ENCODE measurements around the gene TADA2A.
A peak's percentile ranks its signal among the peaks of the same experiment; 100 is the strongest.
"Not testable (repeated sequence)": the region's sequence is repeated elsewhere in the genome, so short reads cannot be mapped to it uniquely, and the experiment has no call there.

The TADA2A gene

DNA sequence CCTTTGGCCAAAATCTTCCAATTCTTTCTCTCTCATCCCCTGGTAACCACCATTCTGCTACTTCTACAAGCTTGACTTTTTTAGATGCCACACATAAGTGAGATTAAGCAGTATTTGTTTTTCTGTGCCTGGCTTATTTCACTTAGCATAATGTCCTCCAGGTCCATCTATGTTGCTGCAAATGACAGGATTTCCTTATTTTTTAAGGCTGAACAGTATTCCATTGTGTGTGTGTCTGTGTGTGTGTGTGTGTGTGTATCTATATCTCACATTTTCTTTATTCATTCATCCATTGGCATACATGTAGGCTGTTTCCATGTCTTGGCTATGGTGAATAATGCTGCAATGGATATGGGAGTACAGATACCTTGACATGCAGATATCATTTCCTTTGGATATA is 6.2 kb upstream of the TADA2A start:
- DNase-seq (ENCODE audit: low spot score), result peak; percentile 20

DNA sequence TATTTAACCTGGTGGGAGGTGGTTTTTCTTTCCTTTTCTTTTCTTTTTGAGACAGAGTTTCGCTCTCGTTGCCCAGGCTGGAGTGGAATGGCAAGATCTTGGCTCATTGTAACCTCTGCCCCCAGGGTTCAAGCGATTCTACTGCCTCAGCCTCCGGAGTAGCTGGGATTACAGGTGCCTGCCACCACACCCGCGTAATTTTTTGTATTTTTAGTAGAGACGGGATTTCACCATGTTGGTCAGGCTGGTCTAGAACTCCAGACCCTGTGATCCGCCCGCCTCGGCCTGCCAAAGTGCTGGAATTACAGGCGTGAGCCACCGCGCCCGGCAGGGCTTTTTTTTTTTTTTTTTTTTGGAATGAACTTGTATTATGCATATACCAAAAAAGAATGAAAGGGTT is 1.2 kb upstream of the TADA2A start:
- not testable (repeated sequence) for DNase-seq (ENCODE audit: low spot score)

DNA sequence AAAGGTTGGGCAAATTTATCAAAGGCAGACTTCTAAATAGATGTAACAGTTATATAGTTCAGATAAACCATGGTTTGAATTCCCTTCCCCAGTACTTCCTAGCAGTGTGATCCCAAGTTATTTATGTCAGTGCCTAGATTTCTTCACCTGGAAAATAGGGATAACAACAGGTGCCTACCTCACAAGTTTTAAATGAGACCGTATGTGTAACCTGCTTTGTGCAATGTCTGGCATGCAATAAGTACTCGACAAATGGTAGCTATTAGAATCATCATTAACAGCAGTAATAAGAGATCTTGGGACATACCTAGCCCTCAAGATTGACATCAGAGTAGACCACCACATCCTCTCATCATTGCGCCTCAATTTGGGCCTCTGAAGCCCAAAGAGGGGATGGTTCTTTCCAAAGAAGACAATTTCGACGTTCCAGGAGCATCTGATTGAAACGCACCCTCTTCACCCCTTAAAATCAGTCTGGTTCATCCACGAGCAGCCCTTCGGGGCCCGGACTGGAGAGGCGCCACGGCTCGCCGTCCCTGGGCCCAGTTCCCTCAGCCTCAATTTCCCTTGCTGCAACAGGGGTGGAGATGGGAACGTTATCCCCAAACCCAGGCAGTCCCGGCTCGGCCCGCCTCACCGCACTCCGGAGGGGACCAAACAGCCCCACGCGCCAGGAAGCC is 591 bp upstream of the TADA2A start:
- peak; percentile 38 for DNase-seq (ENCODE audit: low spot score)

DNA sequence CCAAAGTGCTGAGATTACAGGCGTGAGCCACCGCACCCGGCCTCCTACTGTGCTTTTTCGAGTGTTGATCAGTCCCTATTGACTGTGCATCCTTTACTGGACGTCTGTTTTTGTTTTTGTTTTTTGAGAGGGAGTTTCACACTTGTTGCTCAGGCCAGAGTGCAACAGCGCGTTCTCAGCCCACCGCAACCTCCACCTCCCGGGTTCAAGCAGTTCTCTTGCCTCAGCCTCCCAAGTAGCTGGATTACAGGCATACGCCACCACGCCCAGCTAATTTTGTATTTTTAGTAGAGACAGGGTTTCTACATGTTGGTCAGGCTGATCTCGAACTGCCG is 1.4 kb downstream of the TADA2A start:
- not testable (repeated sequence) for DNase-seq (ENCODE audit: low spot score)

DNA sequence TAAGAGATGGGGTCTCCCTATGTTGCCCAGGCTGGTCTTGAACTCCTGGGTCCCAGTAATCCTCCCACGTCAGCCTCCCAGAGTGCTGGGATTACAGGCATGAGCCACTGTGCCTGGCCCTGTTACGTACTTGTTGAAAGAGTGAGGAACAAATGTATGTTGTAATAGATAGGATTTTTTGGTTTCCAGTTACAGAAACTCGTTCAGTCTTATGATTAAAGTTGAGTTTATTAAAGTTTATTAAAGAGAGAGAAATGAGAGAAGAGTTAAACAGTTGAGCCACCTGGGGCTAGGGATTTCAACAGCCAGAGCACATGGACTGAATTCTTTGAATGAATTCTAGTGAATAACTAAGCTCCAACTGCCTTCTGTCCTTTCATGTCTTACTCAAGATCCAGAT is 3.7 kb downstream of the TADA2A start:
- no peak for DNase-seq (ENCODE audit: low spot score)

DNA sequence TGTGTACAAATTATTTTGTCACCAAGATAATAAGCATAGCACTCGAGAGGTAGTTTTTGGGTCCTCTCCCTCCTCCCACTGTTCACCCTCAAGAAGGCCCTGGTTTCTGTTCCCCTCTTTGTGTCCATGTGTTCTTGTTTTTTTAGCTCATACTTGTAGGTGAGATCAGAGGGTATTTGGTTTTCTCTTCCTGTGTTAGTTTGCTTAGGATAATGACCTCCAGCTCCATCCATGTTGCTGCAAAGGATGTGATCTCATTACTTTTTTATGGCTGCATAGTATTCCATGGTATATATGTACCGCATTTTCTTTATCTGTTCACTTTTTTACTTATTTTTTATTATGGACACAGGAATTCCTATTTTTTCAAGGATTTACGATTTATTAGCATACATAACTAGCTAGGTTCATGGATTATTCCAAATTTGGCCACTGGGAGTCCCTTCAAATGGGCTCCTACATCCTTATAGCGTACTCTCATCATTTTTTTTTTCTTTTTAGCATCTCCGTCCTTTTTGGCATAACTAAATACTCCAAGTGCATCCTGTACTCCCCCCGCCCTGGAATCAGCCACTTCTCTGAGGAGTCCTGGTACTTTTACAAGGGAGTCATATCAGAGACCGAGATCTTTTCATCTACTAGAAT is 7.3 kb downstream of the TADA2A start:
- peak; percentile 22 for DNase-seq (ENCODE audit: low spot score)

DNA sequence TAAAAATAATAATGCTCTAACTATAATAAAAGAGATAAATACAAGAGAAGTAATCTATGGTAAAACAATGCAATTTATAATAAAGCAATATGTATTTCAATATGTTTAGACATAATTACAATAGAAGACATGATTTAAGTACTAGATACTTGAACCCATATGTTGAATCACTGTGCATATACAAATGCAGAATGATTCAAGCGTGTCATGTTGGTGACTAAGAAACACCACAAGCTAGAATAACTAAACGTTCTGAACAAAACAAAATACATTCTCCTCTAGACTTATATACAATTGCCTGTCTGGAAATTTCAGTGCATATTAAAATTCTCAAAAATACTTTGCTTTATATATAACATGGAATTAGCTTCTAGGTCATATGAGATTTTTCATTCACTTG is 11.2 kb downstream of the TADA2A start:
- peak; percentile 54 for DNase-seq (ENCODE audit: low spot score)

DNA sequence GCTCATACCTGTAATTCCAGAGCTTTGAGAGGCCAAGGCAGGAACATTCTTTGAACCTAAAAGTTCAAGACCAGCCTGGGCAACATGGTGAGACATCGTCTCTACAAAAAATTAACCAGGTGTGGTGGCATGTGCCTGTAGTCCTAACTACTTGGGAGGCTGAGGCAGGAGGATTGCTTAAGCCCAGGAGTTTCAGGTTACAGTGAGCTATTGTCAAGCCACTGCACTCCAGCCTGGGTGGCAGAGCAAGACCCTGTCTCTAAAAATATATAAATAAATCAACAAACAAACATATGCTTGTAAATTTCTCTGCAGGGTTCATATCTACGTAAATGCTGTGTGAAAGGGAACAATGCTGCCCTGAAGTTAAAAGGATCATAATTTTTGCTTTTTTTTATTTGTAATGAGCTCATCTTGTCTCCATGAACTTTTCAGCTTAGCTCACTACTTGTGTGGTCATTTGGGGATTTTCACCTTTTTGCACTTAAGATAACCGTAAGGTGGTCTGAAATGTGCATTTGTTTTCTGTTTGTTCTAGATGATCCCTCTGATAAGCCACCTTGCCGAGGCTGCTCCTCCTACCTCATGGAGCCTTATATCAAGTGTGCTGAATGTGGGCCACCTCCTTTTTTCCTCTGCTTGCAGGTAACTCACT is 16.4 kb downstream of the TADA2A start:
- no peak for DNase-seq (ENCODE audit: low spot score)

DNA sequence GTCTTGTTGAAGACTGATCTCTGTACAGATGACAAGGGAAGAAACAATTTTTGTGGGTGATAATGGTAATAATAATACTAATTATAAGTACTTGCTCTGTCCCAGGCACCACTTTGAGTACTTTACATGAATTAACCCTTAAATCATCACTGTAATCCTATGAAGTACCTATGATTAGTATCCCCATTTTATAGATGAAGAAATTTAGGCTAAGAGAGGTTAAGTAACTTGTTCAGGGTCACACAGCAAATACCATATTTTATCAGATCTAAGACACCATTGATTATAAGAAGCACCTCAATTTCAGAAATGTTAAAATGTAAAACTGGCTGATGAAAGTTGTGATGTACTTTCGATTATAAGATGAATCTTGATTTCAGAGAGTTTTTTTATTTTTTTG is 18.6 kb downstream of the TADA2A start:
- DNase-seq (ENCODE audit: low spot score), result no peak

DNA sequence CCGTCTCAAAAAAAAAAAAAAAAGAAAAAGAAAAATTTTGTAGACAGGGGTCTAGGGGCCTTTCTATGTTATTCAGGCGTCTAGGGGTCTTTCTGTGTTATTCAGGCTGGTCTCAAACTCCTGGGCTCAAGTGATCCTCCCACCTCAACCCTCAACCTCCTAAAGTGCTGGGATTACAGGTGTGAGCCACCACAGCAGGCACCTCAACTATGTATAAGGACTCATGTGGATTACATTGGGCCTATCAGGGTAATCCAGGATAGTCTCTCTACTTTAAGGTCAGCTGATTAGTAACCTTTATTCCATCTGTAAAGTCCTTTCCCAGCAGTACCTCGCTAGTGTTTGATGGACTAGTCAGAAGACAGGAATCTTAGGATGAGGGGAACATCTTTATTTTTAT is 22.4 kb downstream of the TADA2A start:
- no peak for DNase-seq (ENCODE audit: low spot score)

DNA sequence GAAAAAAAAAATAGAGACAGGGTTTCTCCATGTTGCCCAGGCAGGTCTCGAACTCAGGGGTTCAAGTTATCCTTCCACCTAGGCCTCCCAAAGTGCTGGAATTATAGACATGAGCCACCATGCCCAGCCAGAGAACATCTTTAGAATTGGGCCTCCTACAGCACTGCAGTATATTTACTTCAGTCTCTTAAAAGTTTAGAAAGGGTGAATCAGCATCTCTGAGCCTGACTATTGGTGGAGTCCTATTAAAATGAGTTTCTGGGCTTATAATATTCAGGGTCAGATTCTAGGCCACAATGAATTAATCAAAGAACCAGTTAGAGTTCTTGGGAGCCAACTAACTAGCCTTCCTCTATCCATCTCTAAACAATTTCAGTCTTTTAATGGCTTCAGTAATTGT is 22.8 kb downstream of the TADA2A start:
- DNase-seq (ENCODE audit: low spot score), result no peak

DNA sequence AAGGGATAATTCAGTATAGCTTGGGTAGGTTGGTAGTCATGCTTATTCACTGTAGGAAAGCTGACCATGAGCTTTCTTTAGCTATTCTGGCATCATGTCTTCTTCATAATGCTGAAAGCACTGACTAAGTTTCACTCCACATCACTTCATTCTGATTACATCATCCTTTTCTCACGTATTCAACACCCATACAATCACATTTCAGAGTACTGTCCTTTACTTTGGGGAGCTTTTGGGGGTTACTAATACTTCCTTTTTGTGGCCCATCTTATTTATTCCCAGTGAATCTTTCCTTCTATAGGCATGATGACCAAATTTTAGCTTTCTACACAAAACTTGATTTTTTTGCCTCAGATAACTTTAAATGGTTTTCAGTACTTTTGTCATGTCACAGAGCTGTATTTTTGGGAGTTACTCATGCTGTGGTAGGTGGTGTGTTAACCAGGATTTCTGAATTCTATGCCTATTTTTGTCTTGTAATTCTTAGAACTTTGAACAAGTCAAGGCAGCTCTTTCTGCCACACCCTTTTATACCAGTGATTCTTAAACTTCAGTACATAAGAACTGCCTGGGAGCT is 23.5 kb downstream of the TADA2A start:
- DNase-seq (ENCODE audit: low spot score), result peak; percentile 78

DNA sequence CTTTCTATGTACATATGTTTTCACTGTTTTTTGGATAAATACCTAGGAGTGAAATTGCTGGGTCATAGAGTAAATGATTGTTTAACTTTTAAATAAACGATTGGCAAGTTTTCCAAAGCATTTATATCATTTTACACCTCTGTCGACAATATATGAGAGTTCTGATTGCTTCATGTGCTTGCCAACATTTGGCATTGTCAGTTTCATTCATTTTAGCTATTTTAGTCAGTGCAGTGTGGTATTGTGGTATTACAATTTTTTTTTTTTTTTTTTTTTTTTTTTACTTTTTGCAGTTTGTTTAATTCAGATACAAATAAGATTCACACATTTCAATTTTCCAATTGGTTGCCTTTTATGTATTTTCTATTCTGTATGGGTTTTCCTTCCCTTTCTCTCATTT is 26.0 kb downstream of the TADA2A start:
- no peak for DNase-seq (ENCODE audit: low spot score)

DNA sequence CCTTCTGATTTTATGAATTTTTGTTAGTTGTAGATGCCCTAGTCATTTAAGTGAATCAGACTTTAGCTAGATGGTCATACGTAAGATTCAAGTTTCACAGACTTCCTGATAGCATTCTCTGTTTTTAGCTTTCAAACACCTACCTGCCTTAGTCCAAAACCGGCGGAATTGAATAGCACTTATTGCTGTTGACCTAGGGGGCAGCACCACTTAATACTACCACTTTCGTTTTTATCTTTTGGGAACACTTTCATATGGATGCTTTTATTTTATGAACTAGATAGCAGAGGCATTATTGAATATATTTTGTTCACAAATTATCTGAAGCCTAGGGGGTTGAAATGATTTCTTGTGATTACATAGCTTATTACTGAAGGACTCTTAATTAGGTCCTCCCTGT is 31.5 kb downstream of the TADA2A start:
- DNase-seq (ENCODE audit: low spot score), result no peak

DNA sequence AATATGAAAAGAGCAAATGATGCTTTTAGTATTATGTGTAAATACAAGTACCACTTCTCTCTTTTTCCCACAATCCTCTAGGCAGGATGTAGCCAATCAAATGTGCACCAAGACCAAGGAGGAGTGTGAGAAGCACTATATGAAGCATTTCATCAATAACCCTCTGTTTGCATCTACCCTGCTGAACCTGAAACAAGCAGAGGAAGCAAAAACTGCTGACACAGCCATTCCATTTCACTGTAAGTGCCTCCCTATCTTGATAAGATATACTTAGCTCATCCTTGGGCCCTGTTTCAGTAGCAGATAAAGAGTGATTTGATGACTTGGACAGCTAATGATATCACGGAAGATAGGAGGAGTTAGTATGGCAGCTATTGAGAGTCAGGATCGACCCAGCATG is 33.7 kb downstream of the TADA2A start:
- DNase-seq (ENCODE audit: low spot score), result no peak

DNA sequence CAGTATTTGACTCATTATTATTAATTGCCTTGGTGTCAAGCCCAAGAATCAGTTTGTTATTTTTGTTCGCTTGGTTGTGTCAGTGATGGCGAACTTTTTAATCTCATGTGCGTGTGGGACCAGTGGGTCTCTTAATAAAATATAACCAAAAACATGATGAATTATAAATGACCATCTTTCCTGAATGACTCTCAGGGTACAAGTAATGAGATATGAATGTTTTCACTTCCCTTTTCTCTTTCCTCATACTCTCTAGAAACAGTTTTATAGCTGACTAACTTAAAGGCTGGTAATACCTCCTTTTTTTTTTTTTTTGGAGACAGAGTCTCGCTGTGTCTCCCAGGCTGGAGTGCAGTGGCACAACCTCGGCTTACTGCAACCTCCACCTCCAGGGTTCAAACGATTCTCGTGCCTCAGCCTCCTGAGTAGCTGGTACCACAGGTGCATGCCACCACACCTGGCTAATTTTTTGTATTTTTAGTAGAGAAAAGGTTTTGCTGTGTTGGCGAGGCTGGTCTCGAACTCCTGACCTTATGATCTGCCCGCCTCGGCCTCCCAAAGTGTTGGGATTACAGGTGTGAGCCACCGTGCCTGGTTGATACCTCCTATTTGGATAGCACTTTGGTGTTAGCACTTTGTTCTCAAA is 34.8 kb downstream of the TADA2A start:
- not testable (repeated sequence) for DNase-seq (ENCODE audit: low spot score)

DNA sequence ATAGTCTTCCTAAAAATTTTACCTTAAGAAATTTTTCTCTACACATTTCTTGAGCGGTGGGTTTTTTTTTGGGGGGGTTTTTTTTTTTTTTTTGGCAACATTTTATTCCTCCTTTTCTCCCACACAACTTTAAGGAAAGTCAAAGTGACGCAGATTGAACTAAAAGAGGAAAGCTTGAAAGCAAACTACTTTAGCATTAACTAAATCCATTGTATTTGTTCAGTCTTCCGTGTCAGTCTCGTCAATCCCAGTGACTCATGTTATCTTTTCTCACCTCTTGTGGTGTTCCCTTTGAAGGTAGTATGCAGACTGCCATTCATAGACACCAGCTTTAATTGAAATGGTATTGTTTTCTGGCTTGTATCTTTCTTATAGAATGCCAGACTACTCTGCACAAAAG is 39.3 kb downstream of the TADA2A start:
- no peak for DNase-seq (ENCODE audit: low spot score)

DNA sequence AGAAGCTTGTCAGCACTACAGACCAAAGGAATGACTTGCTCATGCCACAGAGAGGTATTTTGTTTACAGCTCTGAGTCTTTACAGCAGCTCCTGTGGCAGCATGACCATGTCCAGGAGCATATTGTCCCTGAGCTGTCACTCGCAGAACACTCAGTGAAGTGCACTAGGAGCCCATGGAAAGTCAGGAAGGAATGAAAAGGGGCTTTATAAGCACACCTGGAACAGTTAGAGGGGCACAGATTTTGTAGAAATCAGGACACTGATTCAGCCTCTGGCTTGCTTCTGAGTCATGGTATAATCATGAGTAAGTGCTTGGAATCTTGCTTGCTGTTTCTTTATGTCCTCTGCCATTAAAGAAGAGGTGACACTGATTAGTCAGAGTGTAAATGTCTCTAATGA is 41.0 kb downstream of the TADA2A start:
- peak; percentile 80 for DNase-seq (ENCODE audit: low spot score)

DNA sequence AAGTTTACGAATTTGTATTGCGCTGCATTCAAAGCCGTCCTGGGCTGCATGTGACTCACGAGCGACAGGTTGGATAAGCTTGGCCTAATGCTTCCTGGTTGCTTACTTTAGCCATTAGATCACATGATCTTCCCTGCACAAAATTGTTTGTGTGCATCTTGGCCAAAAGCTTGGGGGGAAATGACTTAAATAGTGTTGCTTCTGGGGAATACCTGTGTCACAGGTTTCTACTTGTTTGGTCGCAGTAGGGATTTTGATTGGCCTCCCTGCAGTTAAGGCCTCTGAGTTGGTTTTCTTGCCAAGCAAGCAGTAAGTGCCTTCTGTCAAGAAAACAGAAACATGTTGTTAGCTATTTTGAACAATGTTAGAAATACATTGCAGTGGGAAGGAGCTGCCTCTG is 43.4 kb downstream of the TADA2A start:
- no peak for DNase-seq (ENCODE audit: low spot score)

DNA sequence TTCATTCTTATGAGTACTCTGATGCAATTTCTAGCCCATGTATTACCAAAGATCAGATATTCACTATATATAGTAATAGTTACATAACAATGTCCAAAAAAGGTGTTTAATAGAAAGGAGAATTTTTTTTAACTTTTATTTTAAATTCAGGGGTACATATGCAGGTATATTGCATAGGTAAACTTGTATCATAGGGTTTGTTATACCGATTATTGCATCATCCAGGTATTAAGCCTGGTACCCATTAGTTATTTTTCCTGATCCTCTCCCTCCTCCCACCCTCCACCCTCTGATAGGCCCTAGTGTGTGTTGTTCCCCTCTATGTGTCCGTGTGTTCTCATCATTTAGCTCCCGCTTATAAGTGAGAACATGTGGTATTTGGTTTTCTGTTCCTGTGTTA is 51.1 kb downstream of the TADA2A start:
- not testable (repeated sequence) for DNase-seq (ENCODE audit: low spot score)

DNA sequence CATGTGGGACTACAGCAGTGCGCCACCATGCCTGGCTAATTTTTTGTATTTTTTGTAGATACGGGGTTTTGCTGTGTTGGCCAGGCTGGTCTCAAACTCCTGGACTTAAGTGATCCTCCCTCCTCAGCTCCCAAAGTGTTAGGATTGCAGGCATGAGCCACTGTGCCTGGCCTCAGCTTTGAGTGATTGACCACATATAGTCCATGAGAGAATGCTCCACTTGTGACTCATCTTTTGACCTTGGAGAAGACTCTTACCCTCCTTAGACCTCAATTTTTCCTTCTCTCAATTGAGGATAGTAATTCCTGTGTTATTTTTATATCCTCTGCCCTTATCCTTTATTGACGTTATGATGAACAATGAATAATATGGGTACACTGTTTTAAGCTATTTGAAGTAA is 52.1 kb downstream of the TADA2A start:
- DNase-seq (ENCODE audit: low spot score), result peak; percentile 50

DNA sequence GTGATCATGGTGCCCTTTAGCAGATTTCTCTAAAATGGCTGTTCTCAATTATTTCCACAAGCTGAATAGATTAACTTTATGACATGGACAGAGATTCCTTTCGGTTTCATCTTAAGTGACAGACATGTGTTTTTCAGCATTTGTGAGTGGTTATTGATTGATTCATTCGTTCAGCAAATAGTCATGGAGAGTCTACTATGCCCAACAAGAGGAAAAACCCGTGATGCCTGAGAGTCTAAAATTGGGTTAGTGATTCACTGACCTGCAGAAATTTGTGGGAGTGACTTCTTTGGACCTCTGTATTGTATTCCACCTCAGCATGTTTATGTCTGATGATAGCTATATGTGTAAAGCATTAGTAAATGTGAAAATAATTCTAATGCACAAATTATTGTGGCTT is 55.0 kb downstream of the TADA2A start:
- no peak for DNase-seq (ENCODE audit: low spot score)

DNA sequence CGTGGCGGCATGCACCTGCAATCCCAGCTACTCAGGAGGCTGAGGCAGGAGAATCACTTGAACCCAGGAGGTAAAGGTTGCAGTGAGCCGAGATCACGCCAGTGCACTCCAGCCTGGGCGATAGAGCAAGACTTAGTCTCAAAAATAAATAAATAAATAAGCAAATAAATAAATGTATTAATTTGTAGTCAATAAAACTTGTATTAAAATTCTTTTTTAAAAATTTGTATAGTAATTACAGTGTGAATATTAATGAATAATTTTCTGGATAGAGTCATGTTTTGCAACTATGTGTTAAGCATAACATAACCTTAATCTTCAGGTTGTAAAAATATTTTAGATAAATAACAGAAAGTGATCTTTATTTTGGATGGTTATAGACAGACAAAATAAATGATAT is 55.8 kb downstream of the TADA2A start:
- no peak for DNase-seq (ENCODE audit: low spot score)
